Loucy (cell line): ENCODE data around the gene BRCA1.

ENCODE experiments used
- H2AFZ ChIP-seq: fragments of 200-600 bp; sonication (generic); 2 replicates; pipeline ENCODE4 v1.6.0; 2016; ENCODE audit warnings: antibody characterized with exemption, mild to moderate bottlenecking, low read length, moderate library complexity
- H3F3A ChIP-seq: fragments of 200-600 bp; 2 replicates; pipeline ENCODE4 v1.6.0; 2016; ENCODE audit warnings: antibody characterized with exemption, low read depth, mild to moderate bottlenecking
- H3K27me3 ChIP-seq: fragments of 200-600 bp; sonication (generic); 2 replicates; pipeline ENCODE4 v1.6.1; 2014; ENCODE audit warnings: low read length, mild to moderate bottlenecking; ENCODE audit not compliant: insufficient read depth, poor library complexity, severe bottlenecking
- H3K36me3 ChIP-seq: fragments of 200-600 bp; sonication (generic); 2 replicates; pipeline ENCODE4 v1.6.1; 2016; ENCODE audit warnings: low read length; ENCODE audit not compliant: insufficient read depth
- H3K4me1 ChIP-seq: fragments of 200-600 bp; sonication (generic); 2 replicates; pipeline ENCODE4 v1.5.1; 2014; ENCODE audit warnings: low read length, mild to moderate bottlenecking; ENCODE audit not compliant: insufficient read depth, poor library complexity, severe bottlenecking
- H3K4me2 ChIP-seq: fragments of 200-600 bp; sonication (generic); 2 replicates; pipeline ENCODE4 v1.6.0; 2014; ENCODE audit warnings: antibody characterized with exemption, low read length, low read depth, mild to moderate bottlenecking; ENCODE audit not compliant: poor library complexity, severe bottlenecking
- H3K4me3 ChIP-seq: fragments of 200-600 bp; sonication (generic); 2 replicates; pipeline ENCODE4 v1.5.1; 2014; ENCODE audit warnings: low read length, mild to moderate bottlenecking, mixed read lengths; ENCODE audit not compliant: poor library complexity, severe bottlenecking
- H3K79me2 ChIP-seq: fragments of 200-600 bp; sonication (generic); 2 replicates; pipeline ENCODE4 v1.6.1; 2014; ENCODE audit warnings: low read length; ENCODE audit not compliant: insufficient read depth
- H3K9ac ChIP-seq: fragments of 200-600 bp; sonication (generic); 2 replicates; pipeline ENCODE4 v1.6.0; 2014; ENCODE audit warnings: mild to moderate bottlenecking, low read depth, low read length, moderate library complexity; ENCODE audit not compliant: poor library complexity, severe bottlenecking
- H3K9me2 ChIP-seq: fragments of 200-600 bp; sonication (generic); replicated peaks from 2 replicates; pipeline ENCODE4 v1.6.1; 2016; ENCODE audit warnings: low read depth, low read length, mixed read lengths
- H3K9me3 ChIP-seq: fragments of 200-600 bp; sonication (generic); 2 replicates; pipeline ENCODE4 v1.6.1; 2014; ENCODE audit warnings: mild to moderate bottlenecking, antibody characterized with exemption, low read length, low read depth; ENCODE audit not compliant: insufficient read depth
- H4K20me1 ChIP-seq: fragments of 200-600 bp; sonication (generic); 2 replicates; pipeline ENCODE4 v1.6.0; 2014; ENCODE audit warnings: antibody characterized with exemption, low read length, mild to moderate bottlenecking; ENCODE audit not compliant: insufficient read depth, poor library complexity, severe bottlenecking
- CTCF ChIP-seq: fragments of 200-600 bp; sonication (generic); conservative IDR thresholded peaks from 2 replicates; pipeline ENCODE4 v1.5.1; 2014; ENCODE audit warnings: mild to moderate bottlenecking, antibody characterized with exemption, low read length
- EZH2phosphoT487 ChIP-seq: fragments of 200-600 bp; IDR thresholded peaks from 2 replicates; pipeline ENCODE4 v1.6.1; 2018; ENCODE audit warnings: antibody characterized with exemption, mild to moderate bottlenecking, moderate library complexity, borderline replicate concordance

The BRCA1 gene

DNA sequence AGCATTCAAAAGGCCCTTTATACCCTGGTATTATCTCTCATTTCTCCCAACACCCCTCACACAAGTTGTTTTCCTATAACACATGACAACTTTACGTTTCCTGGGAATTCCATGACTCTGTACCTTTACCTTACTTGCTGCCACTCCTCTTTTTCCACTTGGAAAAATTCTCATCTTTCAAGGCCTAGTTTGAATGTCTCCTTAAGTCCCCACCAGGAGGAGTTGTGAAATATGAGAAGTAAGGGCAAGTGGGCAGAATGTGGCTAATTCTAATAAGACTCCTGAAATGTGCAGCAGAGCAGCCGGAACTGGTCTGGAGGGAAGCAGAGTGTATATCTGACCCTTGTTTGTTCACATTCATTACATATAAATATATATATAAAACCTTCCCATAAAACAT, 39.7 kb downstream of the BRCA1 start:
- Histone ChIP-seq H3K4me3 (no peak overlapping the region), H3K4me2 (no peak overlapping the region), H3K79me2 (no peaks in the 10 kb centered on the region), H3K9ac (no peak overlapping the region), H4K20me1 (no peaks in the 10 kb centered on the region), H3K9me2 (no peaks in the 10 kb centered on the region), H3F3A (no peaks in the 10 kb centered on the region), H2AFZ (no peak overlapping the region), H3K36me3 (peaks cover 20% of the 10 kb centered on the region; the same call in 1 of the 2 replicates), H3K27me3 (no peaks in the 10 kb centered on the region), H3K4me1 (no peaks in the 10 kb centered on the region), H3K9me3 (no peaks in the 10 kb centered on the region)
- no peak for TF ChIP-seq EZH2phosphoT487
- TF ChIP-seq CTCF = 0 out of 2 replicates have a peak, but pooled peaks have one; percentile 12

DNA sequence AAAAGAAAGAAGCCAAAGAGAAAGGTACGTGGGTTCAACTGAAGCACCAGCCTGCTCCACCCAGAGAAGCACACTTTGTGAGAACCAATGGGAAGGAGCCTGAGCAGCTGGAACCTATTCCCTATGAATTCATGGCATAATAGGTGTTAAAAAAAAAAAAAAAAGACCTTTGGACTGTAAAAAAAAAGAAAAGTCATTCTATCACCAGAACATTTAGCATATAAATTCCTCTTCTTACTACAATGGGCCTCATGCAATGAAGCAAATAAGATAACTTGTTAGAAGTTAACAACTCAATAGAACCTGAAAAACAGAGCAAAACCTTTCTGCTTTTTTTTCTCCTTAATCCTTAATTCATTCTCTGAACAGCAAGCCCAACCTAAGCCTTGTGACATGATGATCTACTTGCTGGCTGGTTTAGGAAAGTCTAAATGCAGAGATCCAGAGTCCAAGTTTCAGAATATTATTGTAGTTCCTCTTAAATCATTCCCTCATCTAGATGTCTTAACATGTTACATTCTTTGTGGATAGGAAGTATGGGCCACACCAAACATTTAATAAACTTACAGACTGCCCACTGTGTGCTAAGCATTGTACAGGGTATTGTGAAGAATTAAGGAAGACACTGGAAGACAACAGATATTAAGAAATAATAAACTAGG, 45.4 kb downstream of the BRCA1 start:
- peaks cover 19% of the 10 kb centered on the region; the same call in 1 of the 2 replicates for H3K36me3 ChIP-seq
- no peak for TF ChIP-seq EZH2phosphoT487
- no peak for TF ChIP-seq CTCF

DNA sequence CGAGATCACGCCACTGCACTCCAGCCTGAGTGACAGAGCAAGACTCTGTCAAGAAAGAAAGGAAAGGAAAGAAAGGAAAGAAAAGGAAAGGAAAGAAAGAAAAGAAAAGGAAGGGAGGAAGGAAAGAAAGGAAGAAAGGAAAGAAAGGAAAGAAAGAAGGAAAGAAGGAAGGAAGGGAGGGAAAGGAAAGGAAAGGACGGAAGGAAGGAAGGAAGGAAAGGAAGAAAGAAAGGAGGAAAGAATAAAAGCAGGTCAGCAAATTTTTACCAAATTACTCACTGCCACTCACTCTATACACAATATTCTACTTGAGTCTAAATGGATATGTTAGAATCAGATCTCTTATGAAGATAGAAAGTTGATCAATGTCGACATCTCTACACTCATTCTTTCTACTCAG, 50.3 kb downstream of the BRCA1 start:
- no peaks in the 10 kb centered on the region for H3K79me2 ChIP-seq
- no peak overlapping the region for H3K4me3 ChIP-seq
- no peaks in the 10 kb centered on the region for H3K27me3 ChIP-seq
- no peaks in the 10 kb centered on the region for H4K20me1 ChIP-seq
- no peaks in the 10 kb centered on the region for H3K4me1 ChIP-seq
- H3K9me2 ChIP-seq = no peaks in the 10 kb centered on the region
- no peaks in the 10 kb centered on the region for H3F3A ChIP-seq
- no peak overlapping the region for H3K4me2 ChIP-seq
- peaks cover 25% of the 10 kb centered on the region; the same call in 1 of the 2 replicates for H3K36me3 ChIP-seq
- H2AFZ ChIP-seq = no peak overlapping the region
- TF ChIP-seq CTCF (no peak), EZH2phosphoT487 (no peak)
- H3K9ac ChIP-seq = no peak overlapping the region
- no peaks in the 10 kb centered on the region for H3K9me3 ChIP-seq

More for the DNA sequence above, 45.4 kb downstream of the BRCA1 start:
- no peak overlapping the region for H3K4me3 ChIP-seq
- no peaks in the 10 kb centered on the region for H4K20me1 ChIP-seq
- no peaks in the 10 kb centered on the region for H3K9me3 ChIP-seq
- H3K9ac ChIP-seq = no peak overlapping the region
- H3K4me2 ChIP-seq = no peak overlapping the region
- no peaks in the 10 kb centered on the region for H3K27me3 ChIP-seq
- H3K4me1 ChIP-seq = no peaks in the 10 kb centered on the region
- no peak overlapping the region for H2AFZ ChIP-seq
- no peaks in the 10 kb centered on the region for H3K79me2 ChIP-seq
- H3F3A ChIP-seq = no peaks in the 10 kb centered on the region
- no peaks in the 10 kb centered on the region for H3K9me2 ChIP-seq
